Retinal pigment epithelial cell (primary cell): ENCODE results near the gene LOXHD1.

Experiments used
- DNase-seq: peaks from one replicate; pipeline ENCODE4 v3.0.0-alpha.2; 2010; ENCODE audit warnings: low read depth
- H3K4me3 ChIP-seq: 2 replicates; pipeline ENCODE4 v1.5.1; 2011; ENCODE audit warnings: mild to moderate bottlenecking, low read length, control low read depth, moderate library complexity
- CTCF ChIP-seq: conservative IDR thresholded peaks from 2 replicates; pipeline ENCODE4 v1.5.1; 2011; ENCODE audit warnings: low read depth, low read length, control low read depth, inconsistent platforms

Gene LOXHD1

GRCh38 chr18:46642561-46642960, 14.5 kb downstream of the LOXHD1 start:
- no peak for TF ChIP-seq CTCF
- DNase-seq, result no peak
- H3K4me3 ChIP-seq, result no peak overlapping the region

- H3K4me3 ChIP-seq, result no peak overlapping the region
- no peak for DNase-seq
- no peak for TF ChIP-seq CTCF
Observed at GRCh38 chr18:46641917-46642316, 15.1 kb downstream of the LOXHD1 start.

- no peak overlapping the region for H3K4me3 ChIP-seq
- DNase-seq, result no peak
- no peak for TF ChIP-seq CTCF
Observed at GRCh38 chr18:46639386-46639785, 17.6 kb downstream of the LOXHD1 start.

- DNase-seq, result no peak
- no peak overlapping the region for H3K4me3 ChIP-seq
- TF ChIP-seq CTCF, result no peak
Observed at GRCh38 chr18:46636040-46636630, 20.9 kb downstream of the LOXHD1 start.

- H3K4me3 ChIP-seq, result no peak overlapping the region
- no peak for TF ChIP-seq CTCF
- peak; percentile 21 for DNase-seq
Observed at GRCh38 chr18:46632401-46633071, 24.5 kb downstream of the LOXHD1 start.

GRCh38 chr18:46630991-46631390, 26.0 kb downstream of the LOXHD1 start:
- no peak for TF ChIP-seq CTCF
- DNase-seq, result no peak
- H3K4me3 ChIP-seq, result no peak overlapping the region

- TF ChIP-seq CTCF, result no peak
- H3K4me3 ChIP-seq, result no peak overlapping the region
- DNase-seq, result no peak
Observed at GRCh38 chr18:46630160-46630559, 26.9 kb downstream of the LOXHD1 start.
